ACHN (cell line): ENCODE measurements around the gene LSP1.
"Not testable (repeated sequence)": the region's sequence is repeated elsewhere in the genome, so short reads cannot be mapped to it uniquely, and the experiment has no call there.

Experiments
- DNase-seq: peaks from one replicate; pipeline ENCODE4 v3.0.0-alpha.2; 2015
- in situ Hi-C: cut with HindIII; loops from 2 replicates; pipeline ENCODE4 v1.10.0; 2017; ENCODE audit warnings: low sequenced_read_pairs, low pct_ligation_motif_present, low pct_unique_long_range_greater_than_20kb

Gene LSP1

DNA sequence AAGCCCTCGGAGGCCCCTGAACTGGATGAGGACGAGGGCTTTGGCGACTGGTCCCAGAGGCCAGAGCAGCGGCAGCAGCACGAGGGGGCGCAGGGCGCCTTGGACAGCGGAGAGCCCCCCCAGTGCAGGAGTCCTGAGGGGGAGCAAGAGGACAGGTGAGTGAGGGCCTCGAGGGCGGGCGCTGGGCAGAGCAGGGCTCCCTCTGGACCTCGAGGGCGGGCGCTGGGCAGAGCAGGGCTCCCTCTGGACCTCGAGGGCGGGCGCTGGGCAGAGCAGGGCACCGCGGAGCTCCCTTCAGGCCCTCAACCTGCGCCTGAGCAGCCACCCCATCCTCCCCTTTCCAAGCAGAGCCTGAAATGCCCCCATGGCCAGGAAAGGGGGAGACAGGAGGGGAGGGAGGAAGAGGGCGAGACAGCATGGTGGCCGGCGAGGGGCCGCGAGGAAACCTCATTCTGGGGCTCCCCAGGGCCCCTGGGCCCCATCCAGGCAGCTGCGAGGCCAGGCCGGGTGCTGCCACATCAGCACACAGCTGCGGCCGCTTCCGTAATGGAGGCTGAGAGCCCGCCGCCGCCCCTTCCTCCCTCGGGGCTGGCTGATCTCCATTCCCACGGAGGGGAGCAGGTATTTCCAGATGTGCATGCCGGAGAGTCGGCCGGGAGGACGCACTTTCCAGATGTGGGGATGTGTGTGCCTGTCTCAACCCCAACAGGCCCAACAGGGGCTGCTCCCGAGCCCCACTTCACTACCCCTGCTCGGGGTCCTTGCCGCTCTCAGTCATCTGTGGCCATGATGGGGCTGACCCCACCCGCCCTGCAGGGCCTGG, 28.8 kb downstream of the LSP1 start:
- in situ Hi-C loops = no loop called here
- DNase-seq = no peak

DNA sequence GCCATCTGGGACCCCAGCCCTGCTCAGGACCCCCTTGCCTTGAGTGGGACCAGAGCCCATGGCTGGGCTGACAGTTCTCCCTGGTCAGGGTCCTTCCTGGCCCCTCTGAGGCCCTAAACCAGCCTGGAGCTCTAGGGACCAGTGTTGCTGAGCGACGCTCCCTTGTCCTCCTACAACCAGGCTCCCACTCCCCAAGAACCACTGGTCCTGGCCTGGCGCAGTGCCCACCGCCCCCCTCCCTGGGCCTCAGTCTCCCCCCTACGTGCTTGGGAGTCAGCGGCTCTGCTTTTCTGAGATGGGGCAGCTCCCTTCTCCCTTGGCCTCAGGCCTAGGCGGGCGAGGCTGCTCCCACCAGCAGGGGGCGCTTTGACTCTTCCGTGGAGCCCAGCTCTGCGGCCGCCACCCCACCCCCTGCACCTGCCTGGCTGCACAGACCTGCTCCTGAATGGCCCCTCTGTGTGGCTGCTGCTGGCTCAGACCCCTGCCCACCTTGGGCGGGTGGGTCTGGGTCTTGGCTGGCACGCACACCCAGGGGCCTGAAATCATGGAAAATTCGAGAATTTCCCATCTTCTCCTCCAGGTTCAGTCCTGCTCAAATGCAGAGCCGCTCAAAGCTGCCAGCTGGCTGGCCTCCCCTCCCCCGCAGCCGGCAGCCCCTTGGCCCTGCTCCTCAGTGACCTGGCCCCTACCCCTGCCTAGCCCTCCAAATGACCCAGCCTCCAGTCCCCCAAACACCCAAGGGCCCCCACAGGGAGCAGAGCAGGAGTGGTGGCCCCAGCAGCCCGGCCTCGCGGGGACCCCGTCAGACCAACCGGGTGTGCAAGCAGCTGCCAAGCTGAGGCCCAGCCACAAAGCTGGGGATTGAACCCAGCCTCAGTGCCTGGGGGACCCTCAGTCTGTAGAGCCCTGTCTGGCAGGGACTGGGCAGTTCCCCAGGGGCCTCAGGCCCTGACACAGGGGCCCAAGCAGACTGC, 29.7 kb downstream of the LSP1 start:
- DNase-seq = peak; percentile 58
- in situ Hi-C loops = no loop called here

DNA sequence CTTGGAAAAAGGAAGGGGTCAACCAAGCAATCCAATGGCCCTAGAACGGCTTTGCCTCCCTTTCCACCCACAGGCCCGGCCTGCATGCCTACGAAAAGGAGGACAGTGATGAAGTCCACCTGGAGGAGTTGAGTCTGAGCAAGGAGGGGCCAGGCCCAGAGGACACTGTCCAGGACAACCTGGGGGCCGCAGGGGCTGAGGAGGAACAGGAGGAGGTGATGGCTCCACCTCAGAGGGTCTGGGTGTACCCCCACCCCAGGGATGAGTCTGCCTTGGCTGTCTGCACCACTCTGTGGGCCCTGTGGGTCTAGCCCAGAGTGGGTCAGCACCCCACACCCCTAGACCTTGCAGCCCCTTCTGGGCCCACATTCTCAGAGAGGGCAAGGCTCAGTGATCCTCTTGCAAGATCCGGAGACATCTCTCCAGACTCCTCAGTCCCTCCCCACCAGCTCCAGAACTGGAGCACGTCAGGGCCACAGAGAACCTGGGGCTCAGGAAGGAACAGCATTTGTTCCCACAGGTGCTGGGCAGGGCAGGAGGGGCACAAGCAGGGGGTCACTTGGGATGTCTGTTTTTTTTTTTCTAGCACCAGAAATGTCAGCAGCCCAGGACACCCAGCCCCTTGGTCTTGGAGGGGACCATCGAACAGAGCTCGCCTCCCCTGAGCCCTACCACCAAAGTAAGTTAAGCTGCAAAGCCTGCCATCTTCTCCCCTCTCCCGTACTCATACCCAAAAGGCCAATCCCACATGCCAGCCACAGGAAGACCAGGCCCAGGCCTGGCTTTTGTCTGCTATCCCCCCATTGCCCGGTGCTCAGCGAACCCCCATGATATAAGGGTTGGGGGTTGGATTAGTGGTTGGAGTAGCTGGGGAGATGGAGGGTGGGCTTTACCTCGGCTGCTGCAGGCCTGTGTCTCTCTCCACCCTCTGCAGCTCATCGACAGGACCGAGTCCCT, 30.7 kb downstream of the LSP1 start:
- in situ Hi-C loops = no loop called here
- DNase-seq = no peak

DNA sequence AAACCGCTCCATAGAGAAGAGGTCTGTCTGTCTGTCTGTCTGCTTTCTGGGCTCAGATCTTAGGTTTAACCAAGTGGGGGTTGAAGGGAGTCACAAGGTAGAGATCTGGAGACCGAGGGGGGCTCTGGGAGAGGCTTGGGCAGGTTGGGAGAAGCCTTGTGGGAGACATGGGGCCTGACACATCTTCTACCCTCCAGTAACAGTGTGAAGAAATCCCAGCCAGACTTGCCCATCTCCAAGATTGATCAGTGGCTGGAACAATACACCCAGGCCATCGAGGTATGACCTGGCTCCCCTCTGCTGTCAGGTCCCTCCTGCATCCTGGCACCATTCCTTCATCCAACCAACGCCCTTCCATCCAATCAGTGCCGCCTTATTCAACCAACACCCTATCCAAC, 31.4 kb downstream of the LSP1 start:
- no peak for DNase-seq
- in situ Hi-C loops = no loop called here

DNA sequence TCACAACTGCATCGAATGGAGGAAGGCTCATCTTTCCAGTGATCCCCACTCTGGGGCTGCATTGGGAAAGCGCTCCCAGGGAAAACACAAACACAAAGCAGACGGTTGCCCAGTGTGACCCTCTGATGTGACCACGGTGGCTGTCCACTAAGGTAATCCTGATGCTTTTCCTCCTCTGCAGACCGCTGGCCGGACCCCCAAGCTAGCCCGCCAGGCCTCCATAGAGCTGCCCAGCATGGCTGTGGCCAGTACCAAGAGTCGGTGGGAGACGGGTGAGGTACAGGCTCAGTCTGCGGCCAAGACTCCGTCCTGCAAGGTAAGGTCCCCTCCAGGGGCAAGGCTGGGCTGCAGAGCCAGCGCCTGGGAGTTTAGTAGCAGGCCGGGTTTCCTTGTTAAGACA, 33.7 kb downstream of the LSP1 start:
- DNase-seq, in situ Hi-C loops: not testable (repeated sequence)

DNA sequence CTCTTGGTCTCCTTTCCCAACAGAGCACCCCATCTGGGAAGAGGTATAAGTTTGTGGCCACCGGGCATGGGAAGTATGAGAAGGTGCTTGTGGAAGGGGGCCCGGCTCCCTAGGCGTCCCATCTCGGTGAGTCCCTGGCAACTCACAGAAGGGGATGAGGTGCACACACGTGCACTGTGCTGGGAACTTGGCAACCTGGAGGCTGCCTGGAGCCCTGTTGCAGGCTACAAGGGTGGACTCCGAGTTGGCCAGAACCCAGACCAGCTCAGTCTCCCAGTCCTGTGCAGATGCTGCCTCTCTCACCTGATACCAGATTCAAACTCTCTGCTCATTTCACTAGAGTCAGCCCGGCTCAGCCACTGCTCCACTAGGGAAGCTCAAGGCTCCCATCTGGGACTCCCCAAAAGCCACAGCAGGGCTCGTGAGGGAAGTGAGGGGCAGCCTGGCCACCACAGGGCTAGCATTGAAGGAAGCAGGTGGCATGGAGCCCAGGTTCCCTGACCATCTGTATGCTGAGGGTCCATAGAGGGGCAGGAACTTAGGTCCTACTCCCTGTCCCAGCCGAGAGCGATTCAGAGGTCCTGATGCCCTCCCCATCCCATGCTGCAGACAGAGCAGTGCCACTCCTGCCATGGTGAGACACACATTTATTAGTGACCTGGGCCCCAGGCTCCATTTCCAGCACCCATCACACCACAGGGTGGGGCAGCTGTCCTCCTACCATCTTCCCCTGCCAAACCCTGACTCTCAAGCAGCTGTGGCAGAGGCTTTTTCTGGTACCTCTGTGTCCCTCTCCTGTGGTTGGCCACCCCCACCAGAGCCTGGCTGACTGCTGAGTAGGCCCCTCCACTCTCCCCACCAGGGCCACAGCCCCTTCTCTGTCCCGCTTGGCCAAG, 34.8 kb downstream of the LSP1 start:
- in situ Hi-C loops = no loop called here
- no peak for DNase-seq

DNA sequence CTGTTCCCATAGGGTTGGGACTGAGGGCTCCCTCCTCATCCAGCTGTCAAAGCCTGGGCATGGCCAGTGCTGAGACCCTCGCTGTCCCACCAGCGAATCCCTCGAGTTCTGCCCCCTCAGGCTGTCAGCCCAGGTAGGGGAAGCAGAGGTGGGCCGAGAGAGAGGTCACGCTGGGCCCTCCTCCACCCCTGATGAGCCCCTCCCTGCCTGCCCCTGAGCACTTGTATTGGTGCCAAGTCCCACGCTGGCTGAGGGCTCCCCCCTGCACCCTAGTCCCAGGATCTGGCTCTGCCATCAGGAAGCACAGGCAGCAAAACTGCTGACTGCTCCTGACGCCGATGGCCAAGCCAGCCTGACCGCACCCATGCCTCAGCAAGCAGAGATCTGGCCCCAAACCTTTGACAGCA, 35.5 kb downstream of the LSP1 start:
- DNase-seq = no peak
- in situ Hi-C loops = no loop called here

DNA sequence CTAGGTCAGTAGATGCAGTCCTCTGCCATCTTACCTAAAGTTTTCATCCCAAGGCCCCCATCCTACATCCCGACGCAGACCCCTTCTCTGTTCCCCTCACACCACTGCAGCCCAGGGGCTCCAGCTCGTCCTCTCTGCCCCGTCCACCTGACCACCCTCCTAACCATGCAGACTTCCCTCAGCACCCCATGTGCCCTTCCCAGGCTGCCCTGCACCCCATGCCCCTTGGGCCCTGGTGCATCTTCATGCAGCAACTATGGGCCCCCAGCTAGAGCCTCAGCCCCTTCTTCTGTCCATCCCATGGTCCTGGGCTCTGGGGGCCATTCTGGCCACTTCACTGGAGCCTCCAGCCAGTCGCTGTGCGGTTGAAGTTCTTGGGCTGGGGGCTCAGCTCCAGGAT, 35.9 kb downstream of the LSP1 start:
- no peak for DNase-seq
- in situ Hi-C loops = no loop called here

DNA sequence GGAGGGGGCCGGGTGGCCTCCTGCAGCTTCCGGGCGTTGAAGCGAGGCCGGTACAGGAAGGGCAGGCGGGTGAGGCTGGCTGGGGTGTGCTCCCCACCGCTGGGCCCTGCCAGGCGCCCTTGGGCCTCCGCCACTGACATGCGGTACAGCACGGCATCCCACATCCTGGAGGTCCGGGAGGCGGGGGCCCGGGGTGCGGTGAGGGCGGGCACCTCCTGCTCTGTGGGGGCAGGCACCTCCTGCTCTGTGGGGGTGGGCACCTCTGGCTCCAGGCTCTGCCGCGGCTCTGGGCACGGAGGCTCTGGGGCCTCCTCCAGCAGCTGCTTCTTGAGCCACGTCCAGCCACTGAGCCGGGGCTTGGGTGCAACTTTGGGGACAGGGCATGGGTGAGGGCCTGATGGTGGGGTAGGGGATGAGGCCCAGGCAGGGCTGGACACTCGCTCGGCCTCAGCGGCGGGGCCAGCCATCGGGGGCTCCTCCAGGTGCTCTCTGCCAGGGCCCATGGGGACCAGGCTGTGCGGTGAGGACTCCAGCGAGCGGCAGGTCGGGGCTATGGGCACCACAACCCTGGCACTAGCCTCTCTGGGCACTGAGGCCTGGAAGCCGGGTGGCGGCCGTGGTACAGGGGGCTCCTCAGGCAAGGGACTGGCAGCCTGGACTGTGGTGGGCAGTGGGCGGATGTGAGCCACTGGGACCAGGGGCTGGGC, 36.5 kb downstream of the LSP1 start:
- DNase-seq = no peak
- in situ Hi-C loops = no loop called here

DNA sequence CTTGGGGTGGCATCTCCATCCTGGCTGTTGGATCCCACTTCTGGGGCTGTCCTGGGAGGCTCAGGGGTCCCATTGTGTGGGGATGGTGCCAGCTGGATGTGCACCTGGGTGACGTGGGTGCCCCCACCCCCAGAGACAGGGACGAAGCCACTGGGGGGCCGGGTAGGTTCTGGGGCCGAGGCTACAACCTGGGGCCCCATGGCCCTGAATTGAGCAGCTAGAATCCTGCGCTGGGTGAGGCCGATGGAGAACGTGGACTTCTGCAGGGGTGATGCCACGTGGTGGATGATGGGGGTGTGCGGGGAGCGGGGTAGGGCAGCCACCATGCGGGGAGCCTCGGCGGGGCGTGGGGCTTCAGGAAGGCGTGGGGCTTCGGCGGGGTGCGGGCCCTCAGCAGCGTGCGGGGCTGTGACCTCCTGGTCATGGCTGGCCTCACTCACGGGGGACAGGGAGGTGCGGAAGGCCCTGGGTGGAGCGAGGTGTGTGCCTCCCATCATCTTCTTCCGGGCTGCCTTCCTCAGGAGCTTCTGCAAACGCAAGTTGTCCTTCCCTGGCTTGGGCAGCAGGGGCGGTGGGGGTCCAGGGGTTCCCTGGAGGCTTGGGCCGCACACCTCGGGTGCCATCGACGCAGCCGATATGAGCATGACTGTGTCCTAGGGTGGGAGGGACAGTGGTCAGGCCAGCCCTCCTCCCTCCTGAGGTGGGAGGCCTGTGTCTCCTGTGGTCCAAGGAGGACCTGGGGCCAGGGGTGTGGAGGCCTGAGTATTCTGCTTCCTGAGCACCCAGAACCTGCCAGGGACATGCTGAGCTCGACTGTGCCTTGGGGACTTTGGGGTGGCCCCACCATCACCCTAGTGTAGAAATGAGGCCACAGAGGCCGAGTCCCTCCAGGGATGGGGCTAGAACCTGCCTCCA, 37.3 kb downstream of the LSP1 start:
- no peak for DNase-seq
- in situ Hi-C loops = no loop called here

DNA sequence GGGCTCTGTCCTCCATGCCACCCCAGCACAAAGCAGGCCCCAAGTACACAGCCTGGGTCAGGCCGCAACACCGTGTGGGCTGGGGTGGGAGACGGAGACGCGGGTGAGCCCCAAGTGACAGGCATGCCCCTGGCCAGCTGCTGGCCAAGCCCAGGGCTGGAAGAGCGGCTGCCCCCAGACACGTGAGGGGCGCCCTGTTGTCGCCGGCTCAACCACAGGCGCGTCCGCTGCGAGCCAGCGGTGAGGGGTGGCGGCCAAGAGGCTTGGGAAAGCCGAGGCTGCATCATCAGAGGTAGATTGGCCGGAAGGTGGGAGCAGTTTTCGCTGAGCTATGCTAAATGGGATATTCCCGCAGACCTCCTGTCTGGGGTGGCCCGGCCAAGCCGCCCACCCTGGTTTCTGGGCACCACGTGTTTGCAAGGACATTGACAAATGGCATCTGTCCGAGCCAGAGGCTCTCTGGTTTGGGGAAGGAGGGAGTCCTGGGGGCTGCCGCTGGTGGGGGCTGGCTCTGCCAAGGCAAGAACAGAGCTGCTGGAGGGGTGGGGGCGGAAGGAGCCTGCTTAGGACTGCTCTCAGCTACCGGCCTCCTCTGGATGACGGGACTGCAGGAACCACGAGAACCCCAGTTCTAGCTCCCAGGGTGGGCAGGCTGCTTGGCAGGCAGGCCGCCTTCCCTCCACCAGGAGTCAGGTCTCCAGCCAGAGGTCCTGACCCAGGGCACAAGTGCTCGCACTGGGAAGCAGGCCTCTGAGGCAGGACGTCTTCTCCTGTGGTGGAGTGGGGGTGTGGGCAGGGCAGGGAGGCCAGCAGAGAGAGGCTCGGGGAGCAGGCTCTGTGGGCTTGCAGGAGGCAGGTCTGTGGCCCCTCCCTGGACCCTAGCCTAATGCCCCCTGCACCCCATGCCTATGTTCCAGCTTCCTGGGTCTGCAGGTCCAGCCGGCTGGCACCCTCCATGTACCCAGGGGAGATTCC, 38.3 kb downstream of the LSP1 start:
- in situ Hi-C loops = no loop called here
- DNase-seq = no peak

DNA sequence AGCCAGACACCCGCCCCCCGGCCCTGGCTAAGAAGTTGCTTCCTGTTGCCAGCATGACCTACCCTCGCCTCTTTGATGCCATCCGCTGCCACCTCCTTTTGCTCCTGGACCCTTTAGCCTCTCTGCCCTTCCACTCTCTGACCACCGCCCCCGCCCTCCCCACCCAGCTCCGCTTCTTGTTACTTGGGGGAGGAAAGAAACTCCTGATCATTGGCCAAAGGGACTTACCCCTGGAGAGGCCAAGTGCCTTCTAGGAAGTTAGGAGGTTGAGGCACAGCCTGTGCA, 38.9 kb downstream of the LSP1 start, which contains the start of gene PRR33:
Gene PRR33, minus strand, starts transcription at position 65 of the 285 bp plus-strand sequence. CDS start 1,311 bp downstream, outside the sequence.
- in situ Hi-C loops = no loop called here
- DNase-seq = no peak

DNA sequence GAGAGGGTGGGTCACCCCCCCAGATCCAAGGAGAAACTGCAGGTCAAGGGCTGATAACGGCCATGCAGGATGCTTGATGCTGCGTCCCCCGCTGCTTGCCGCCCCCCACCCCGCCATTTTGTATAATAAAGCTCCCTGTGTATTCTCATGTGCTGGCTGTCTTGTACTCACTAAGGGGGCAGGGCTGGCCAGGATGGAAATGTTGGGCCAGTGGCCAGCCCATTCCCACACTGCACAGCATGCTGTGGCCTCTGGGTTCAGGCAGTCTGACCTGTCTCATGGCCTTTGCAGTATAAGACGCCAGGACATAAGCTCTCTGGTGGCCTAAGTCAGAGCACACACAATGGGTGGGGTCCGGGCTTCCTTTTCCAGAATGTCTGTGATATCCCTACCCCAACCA, 39.2 kb downstream of the LSP1 start:
- in situ Hi-C loops = no loop called here
- DNase-seq = no peak

DNA sequence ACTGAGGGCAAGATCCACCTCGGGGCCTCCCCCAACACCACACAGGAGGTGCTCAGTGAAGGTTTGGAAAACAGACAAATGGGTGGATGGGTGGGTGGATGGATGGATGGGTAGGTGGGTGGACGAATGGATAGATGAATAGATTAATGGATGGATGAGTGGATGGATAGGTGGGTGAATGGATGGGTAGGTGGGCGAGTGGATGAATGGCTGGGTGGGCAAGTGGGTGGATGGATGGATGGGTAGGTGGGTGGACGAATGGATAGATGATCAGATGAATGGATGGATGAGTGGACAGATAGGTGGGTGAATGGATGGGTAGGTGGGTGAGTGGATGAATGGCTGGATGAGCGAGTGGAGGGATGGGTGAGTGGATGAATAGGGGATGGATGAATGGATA, 39.7 kb downstream of the LSP1 start:
- in situ Hi-C loops = no loop called here
- DNase-seq = no peak
